Measurements from ENCODE around the gene PSAP.
"Not testable (repeated sequence)": the region's sequence is repeated elsewhere in the genome, so short reads cannot be mapped to it uniquely, and the experiment has no call there.

PSAP gene

GRCh38 chr10:71850743-71851464, at the start of gene PSAP:
Gene PSAP (minus strand): TSS chr10:71851251. CDS start chr10:71851221, 30 bp downstream.
- Histone ChIP-seq H2AFZ (ENCODE audit: low read depth, low read length) (no peak within 1 kb of the TSS), H3K4me3 (ENCODE audit: low read length) (peak within 1 kb of the TSS; percentile 94), H3K4me1 (ENCODE audit: insufficient read depth, low read length) (peaks cover 16% of the 10 kb centered on the region), H3K36me3 (ENCODE audit: insufficient read depth, low read length) (no peaks in the 10 kb centered on the region), H3K27me3 (ENCODE audit: insufficient read depth, low read length) (no peaks in the 10 kb centered on the region), H3K9me3 (ENCODE audit: low read length) (no peaks in the 10 kb centered on the region)

- no peak overlapping the region for H2AFZ ChIP-seq (ENCODE audit: low read depth, low read length)
- H3K27me3 ChIP-seq (ENCODE audit: insufficient read depth, low read length): no peaks in the 10 kb centered on the region
- no peak overlapping the region for H3K4me3 ChIP-seq (ENCODE audit: low read length)
- H3K36me3 ChIP-seq (ENCODE audit: insufficient read depth, low read length): no peaks in the 10 kb centered on the region
- H3K9me3 ChIP-seq (ENCODE audit: low read length): no peaks in the 10 kb centered on the region
- no peaks in the 10 kb centered on the region for H3K4me1 ChIP-seq (ENCODE audit: insufficient read depth, low read length)
Measured at GRCh38 chr10:71900441-71901180, 49.6 kb upstream of the PSAP start.

- no peaks in the 10 kb centered on the region for H3K9me3 ChIP-seq (ENCODE audit: low read length)
- no peaks in the 10 kb centered on the region for H3K36me3 ChIP-seq (ENCODE audit: insufficient read depth, low read length)
- H3K4me1 ChIP-seq (ENCODE audit: insufficient read depth, low read length): no peaks in the 10 kb centered on the region
- H2AFZ ChIP-seq (ENCODE audit: low read depth, low read length): no peak overlapping the region
- no peaks in the 10 kb centered on the region for H3K27me3 ChIP-seq (ENCODE audit: insufficient read depth, low read length)
- no peak overlapping the region for H3K4me3 ChIP-seq (ENCODE audit: low read length)
Measured at GRCh38 chr10:71899665-71900412, 48.8 kb upstream of the PSAP start.

GRCh38 chr10:71898346-71898745, 47.3 kb upstream of the PSAP start:
- H3K4me3 ChIP-seq (ENCODE audit: low read length); H2AFZ ChIP-seq (ENCODE audit: low read depth, low read length); H3K4me1 ChIP-seq (ENCODE audit: insufficient read depth, low read length); H3K9me3 ChIP-seq (ENCODE audit: low read length); H3K36me3 ChIP-seq (ENCODE audit: insufficient read depth, low read length); H3K27me3 ChIP-seq (ENCODE audit: insufficient read depth, low read length): not testable (repeated sequence)

- H3K9me3 ChIP-seq (ENCODE audit: low read length): no peaks in the 10 kb centered on the region
- H3K4me3 ChIP-seq (ENCODE audit: low read length): no peak overlapping the region
- H3K27me3 ChIP-seq (ENCODE audit: insufficient read depth, low read length): no peaks in the 10 kb centered on the region
- H3K4me1 ChIP-seq (ENCODE audit: insufficient read depth, low read length): peaks cover 4% of the 10 kb centered on the region
- no peaks in the 10 kb centered on the region for H3K36me3 ChIP-seq (ENCODE audit: insufficient read depth, low read length)
- H2AFZ ChIP-seq (ENCODE audit: low read depth, low read length): no peak overlapping the region
Measured at GRCh38 chr10:71893920-71894319, 42.9 kb upstream of the PSAP start.

- H3K27me3 ChIP-seq (ENCODE audit: insufficient read depth, low read length): no peaks in the 10 kb centered on the region
- peaks cover 8% of the 10 kb centered on the region for H3K4me1 ChIP-seq (ENCODE audit: insufficient read depth, low read length)
- H3K9me3 ChIP-seq (ENCODE audit: low read length): no peaks in the 10 kb centered on the region
- no peak overlapping the region for H3K4me3 ChIP-seq (ENCODE audit: low read length)
- H2AFZ ChIP-seq (ENCODE audit: low read depth, low read length): no peak overlapping the region
- no peaks in the 10 kb centered on the region for H3K36me3 ChIP-seq (ENCODE audit: insufficient read depth, low read length)
Measured at GRCh38 chr10:71893258-71893815, 42.3 kb upstream of the PSAP start.

GRCh38 chr10:71891437-71891836, 40.4 kb upstream of the PSAP start:
- Histone ChIP-seq H3K27me3 (ENCODE audit: insufficient read depth, low read length) (no peaks in the 10 kb centered on the region), H3K4me3 (ENCODE audit: low read length) (no peak overlapping the region), H3K4me1 (ENCODE audit: insufficient read depth, low read length) (peaks cover 8% of the 10 kb centered on the region), H2AFZ (ENCODE audit: low read depth, low read length) (no peak overlapping the region), H3K9me3 (ENCODE audit: low read length) (no peaks in the 10 kb centered on the region), H3K36me3 (ENCODE audit: insufficient read depth, low read length) (no peaks in the 10 kb centered on the region)

GRCh38 chr10:71889388-71889987, 38.4 kb upstream of the PSAP start:
- no peaks in the 10 kb centered on the region for H3K9me3 ChIP-seq (ENCODE audit: low read length)
- no peaks in the 10 kb centered on the region for H3K36me3 ChIP-seq (ENCODE audit: insufficient read depth, low read length)
- peaks cover 8% of the 10 kb centered on the region for H3K4me1 ChIP-seq (ENCODE audit: insufficient read depth, low read length)
- H2AFZ ChIP-seq (ENCODE audit: low read depth, low read length): peak overlapping the region; percentile 92
- no peaks in the 10 kb centered on the region for H3K27me3 ChIP-seq (ENCODE audit: insufficient read depth, low read length)
- peak overlapping the region; percentile 55 for H3K4me3 ChIP-seq (ENCODE audit: low read length)

GRCh38 chr10:71888623-71889387, 37.8 kb upstream of the PSAP start:
- Histone ChIP-seq H3K27me3 (ENCODE audit: insufficient read depth, low read length) (no peaks in the 10 kb centered on the region), H3K9me3 (ENCODE audit: low read length) (no peaks in the 10 kb centered on the region), H3K36me3 (ENCODE audit: insufficient read depth, low read length) (no peaks in the 10 kb centered on the region), H3K4me1 (ENCODE audit: insufficient read depth, low read length) (peaks cover 8% of the 10 kb centered on the region), H3K4me3 (ENCODE audit: low read length) (peak overlapping the region; percentile 55), H2AFZ (ENCODE audit: low read depth, low read length) (peak overlapping the region; percentile 92)

GRCh38 chr10:71888248-71888622, 37.2 kb upstream of the PSAP start:
- H3K36me3 ChIP-seq (ENCODE audit: insufficient read depth, low read length): no peaks in the 10 kb centered on the region
- no peaks in the 10 kb centered on the region for H3K27me3 ChIP-seq (ENCODE audit: insufficient read depth, low read length)
- peak overlapping the region; percentile 55 for H3K4me3 ChIP-seq (ENCODE audit: low read length)
- H2AFZ ChIP-seq (ENCODE audit: low read depth, low read length): peak overlapping the region; percentile 92
- H3K9me3 ChIP-seq (ENCODE audit: low read length): no peaks in the 10 kb centered on the region
- H3K4me1 ChIP-seq (ENCODE audit: insufficient read depth, low read length): peaks cover 8% of the 10 kb centered on the region

GRCh38 chr10:71887743-71888142, 36.7 kb upstream of the PSAP start:
- H3K27me3 ChIP-seq (ENCODE audit: insufficient read depth, low read length): no peaks in the 10 kb centered on the region
- H3K36me3 ChIP-seq (ENCODE audit: insufficient read depth, low read length): no peaks in the 10 kb centered on the region
- peaks cover 8% of the 10 kb centered on the region for H3K4me1 ChIP-seq (ENCODE audit: insufficient read depth, low read length)
- H3K9me3 ChIP-seq (ENCODE audit: low read length): no peaks in the 10 kb centered on the region
- H3K4me3 ChIP-seq (ENCODE audit: low read length): no peak overlapping the region
- H2AFZ ChIP-seq (ENCODE audit: low read depth, low read length): no peak overlapping the region
